NCI-H69 (cell line): ENCODE data around the gene HBG1.
"Not testable (repeated sequence)": the region's sequence is repeated elsewhere in the genome, so short reads cannot be mapped to it uniquely, and the experiment has no call there.

Experiments
- DNase-seq: peaks from one replicate; lab custom pipeline; 2025; lab: John Stamatoyannopoulos, UW

The HBG1 gene

DNA sequence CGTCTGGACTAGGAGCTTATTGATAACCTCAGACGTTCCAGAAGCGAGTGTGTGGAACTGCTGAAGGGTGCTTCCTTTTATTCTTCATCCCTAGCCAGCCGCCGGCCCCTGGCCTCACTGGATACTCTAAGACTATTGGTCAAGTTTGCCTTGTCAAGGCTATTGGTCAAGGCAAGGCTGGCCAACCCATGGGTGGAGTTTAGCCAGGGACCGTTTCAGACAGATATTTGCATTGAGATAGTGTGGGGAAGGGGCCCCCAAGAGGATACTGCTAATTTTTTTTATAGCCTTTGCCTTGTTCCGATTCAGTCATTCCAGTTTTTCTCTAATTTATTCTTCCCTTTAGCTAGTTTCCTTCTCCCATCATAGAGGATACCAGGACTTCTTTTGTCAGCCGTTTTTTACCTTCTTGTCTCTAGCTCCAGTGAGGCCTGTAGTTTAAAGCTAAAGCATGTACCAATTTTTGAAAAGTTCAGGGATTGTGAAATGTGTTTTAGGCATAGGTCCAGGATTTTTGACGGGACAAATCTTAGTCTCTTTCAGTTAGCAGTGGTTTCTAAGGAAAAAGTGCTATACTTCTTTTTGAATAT is at the start of gene HBG1:
Gene HBG1 (minus strand): TSS at position 51 of the 590 bp plus-strand sequence. CDS start 53 bp downstream, outside the sequence.
- not testable (repeated sequence) for DNase-seq

DNA sequence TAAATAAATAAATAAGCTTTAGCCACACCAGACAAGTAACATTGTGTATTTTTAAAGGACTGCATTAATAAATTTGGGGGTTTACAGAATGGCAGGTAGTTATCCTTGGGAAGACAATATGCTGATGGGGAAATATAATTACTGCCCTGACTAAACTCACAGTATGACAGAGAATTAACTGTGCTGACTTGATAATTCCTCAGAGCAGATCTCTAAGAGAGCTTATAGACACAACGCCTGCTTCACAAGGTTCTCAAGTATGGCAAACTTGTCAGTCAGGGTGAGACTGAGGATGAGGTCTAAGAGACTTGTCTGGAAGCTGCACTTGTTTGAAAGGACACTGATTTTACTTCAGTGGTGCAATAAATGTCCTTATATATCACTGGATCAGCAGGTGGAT is 48.8 kb upstream of the HBG1 start:
- DNase-seq: no peak

DNA sequence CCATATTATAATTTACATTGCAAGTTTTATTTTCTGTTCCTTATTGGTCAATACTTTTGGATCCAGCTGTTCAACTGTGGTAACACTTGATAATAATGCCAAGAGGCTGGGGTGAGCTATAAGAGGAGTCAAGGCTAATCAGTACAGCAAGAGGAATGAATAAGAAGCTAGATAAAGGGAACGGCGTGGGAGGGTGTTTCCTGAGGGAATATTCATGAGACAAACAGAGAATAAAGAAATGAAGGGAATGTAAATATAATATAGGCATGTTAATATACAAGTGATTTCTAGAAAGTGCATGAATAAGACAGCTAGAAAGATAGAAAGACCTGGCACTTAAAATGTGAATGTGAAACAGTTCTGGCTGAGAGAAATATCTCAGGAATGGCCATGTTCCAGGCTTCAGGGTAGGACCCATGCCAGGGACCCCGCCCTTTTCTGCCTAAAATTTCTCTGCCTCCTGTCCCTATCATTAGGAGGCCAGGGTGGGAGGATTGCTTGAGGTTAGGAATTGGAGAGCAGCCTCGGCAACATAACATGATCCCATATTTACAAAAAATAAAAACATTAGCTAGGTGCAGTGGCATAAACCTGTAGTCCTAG is 48.2 kb upstream of the HBG1 start:
- no peak for DNase-seq

DNA sequence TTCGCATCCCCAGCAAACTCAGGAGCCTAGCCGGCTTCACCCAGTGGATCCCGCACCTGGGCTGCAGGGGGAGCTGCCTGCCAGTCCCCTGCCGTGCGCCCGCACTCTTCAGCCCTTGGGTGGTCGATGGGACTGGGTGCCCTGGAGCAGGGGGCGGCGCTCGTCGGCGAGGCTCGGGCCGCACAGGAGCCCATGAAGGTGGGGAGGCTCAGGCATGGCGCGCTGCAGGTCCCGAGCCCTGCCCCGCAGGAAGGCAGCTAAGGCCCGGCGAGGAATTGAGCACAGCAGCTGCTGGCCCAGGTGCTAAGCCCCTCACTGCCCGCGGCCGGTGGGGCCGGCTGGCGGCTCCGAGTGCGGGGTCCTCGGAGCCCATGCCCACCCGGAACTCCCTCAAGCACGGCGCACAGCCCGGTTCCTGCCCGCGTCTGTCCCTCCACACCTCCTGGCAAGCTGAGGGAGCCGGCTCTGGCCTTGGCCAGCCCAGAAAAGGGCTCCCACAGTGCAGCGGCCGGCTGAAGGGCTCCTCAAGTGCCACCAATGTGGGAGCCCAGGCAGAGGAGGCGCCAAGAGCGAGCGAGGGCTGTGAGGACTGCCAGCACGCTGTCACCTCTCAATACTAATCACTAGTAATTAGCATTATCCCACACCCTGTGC is 44.8 kb upstream of the HBG1 start:
- DNase-seq: not testable (repeated sequence)

DNA sequence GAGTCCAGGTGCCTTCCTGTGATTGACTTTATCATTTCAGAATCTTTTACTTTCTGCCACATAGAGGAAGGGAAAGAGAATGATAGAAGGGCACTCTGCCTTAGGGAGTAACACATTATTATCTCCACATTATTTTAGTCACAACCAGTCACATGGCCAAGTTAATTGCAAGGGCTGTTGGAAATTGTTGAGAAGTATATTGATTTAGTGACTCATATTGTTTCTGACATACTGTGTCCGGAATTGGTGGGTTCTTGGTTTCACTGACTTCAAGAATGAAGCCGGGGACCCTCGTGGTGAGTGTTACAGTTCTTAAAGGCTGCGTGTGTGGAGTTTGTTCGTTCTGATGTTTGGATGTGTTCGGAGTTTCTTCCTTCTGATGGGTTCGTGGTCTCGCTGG is 43.4 kb upstream of the HBG1 start:
- DNase-seq: peak; percentile 14

DNA sequence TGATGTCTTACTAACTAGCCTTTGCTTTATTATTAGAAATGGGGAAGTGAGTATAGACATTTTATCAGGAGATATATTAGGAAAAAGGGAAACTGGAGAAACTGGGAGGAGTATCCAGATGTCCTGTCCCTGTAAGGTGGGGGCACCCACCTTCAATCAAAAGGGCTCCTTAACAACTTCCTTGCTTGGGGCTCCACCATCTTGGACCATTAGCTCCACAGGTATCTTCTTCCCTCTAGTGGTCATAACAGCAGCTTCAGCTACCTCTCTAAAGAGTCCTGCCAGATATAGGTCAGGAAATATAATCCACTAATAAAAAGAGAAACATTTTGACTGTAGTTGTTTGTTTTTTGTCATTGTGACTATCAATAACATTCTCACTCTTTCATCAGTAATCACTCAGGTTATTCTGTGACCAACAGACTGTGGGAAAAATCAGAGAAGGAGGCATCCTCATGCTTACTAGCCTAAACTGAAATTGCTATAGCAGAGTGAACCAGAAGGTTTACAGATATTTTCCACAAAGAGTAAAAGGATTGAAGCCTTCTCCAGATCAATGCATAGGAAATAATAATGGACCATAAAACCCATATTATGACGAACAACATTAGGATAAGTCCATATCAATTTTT is 41.7 kb upstream of the HBG1 start:
- DNase-seq: peak; percentile 37

DNA sequence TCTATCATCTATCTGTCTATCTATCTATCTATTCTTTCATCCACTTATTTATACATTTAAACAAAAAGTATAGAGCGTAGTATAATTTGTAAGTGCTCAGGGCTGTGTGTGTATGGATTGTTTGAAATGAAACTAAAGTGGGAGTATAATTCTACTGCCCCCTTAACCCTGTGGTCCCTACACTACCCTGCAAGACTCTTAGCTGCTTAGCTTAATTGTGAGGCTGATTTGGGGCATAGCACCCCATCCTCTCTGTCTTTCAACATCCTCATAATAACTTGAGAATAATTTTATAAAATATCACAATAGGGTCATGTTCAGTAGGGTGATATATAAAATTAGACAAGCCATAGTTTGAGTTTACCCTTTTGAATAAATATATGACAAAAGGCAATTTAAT is 40.4 kb upstream of the HBG1 start:
- no peak for DNase-seq

DNA sequence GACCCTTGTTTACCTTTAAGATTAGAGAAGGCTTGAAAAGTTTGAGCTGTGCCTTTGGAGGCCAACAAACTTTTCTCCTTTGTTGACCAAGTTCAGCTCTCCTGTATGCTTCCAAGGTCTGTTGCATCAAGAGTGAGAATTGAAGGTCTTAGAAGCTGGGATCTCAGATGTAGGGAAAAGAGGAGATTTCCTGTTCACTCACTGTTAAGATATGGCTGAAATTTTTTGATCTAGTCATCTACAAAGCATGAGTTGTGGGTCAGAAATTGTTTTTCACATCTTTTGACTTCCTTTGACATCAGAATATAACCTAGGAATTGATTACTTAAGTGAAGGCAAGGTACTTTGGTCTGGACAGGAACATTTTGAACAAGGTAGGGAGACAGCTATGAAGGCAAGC is 40.0 kb upstream of the HBG1 start:
- no peak for DNase-seq

DNA sequence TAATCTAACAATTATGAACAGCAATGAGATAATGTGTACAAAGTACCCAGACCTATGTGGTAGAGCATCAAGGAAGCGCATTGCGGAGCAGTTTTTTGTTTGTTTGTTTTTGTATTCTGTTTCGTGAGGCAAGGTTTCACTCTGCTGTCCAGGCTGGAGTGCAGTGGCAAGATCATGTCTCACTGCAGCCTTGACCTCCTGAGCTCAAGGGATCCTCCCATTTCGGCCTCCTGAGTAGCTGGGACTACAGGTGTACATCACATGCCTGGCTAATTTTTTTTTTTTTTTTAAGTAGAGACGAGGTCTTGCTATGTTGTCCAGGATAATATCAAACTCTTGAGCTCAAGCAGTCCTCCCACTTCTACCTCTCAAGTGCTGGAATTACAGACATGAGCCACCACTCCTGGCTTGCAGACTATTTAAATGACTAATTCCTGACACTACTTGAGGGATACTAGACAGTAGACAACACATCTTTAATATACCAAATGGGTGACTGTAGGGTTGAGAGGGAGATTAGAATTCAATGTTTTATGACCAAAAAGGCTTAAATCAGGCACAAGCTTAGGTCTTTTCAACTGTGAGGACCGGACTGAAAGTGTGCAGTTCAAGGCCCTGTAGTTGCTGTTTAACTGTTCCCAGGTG is 39.4 kb upstream of the HBG1 start:
- no peak for DNase-seq

DNA sequence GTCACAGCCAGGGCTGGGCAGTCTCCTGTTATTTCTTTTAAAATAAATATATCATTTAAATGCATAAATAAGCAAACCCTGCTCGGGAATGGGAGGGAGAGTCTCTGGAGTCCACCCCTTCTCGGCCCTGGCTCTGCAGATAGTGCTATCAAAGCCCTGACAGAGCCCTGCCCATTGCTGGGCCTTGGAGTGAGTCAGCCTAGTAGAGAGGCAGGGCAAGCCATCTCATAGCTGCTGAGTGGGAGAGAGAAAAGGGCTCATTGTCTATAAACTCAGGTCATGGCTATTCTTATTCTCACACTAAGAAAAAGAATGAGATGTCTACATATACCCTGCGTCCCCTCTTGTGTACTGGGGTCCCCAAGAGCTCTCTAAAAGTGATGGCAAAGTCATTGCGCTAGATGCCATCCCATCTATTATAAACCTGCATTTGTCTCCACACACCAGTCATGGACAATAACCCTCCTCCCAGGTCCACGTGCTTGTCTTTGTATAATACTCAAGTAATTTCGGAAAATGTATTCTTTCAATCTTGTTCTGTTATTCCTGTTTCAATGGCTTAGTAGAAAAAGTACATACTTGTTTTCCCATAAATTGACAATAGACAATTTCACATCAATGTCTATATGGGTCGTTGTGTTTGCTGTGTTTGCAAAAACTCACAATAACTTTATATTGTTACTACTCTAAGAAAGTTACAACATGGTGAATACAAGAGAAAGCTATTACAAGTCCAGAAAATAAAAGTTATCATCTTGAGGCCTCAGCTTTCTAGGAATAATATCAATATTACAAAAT is 38.6 kb upstream of the HBG1 start:
- no peak for DNase-seq

DNA sequence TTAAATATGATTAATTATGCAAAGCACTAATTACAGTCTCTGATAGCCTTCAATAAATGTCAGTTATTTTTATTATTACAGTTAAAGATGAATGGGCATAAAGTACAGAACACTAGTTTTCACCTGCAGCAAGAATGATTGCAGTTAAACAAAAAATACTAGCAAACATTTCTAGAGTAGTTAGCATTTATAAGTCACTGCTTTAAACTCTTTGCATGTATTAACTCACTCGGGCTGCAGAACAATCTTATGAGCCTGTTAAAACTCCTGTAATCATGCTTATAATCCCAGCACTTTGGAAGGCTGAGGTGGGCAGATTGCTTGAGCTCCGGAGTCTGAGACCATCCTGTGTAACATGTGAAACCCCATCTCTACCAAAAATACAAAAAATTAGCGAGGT is 37.2 kb upstream of the HBG1 start:
- DNase-seq: no peak

DNA sequence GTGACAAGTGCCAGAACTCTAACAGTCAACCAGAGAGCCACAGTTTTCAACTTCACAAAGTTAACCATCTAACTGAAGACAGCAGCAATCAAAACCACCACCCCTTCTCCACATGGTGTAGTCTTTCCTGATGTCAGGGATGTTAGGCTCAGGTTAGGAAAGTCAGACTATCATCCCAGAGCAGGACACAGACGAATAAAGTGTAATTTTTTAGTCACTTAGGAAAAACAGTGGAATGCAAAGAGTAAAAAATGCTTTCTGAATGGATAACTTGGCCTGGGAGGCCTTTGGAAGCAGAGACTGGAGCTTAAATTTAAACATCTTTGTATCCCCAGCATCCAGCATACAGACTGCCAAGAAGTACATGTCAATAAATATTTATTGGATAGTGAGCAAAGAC is 36.7 kb upstream of the HBG1 start:
- DNase-seq: no peak

DNA sequence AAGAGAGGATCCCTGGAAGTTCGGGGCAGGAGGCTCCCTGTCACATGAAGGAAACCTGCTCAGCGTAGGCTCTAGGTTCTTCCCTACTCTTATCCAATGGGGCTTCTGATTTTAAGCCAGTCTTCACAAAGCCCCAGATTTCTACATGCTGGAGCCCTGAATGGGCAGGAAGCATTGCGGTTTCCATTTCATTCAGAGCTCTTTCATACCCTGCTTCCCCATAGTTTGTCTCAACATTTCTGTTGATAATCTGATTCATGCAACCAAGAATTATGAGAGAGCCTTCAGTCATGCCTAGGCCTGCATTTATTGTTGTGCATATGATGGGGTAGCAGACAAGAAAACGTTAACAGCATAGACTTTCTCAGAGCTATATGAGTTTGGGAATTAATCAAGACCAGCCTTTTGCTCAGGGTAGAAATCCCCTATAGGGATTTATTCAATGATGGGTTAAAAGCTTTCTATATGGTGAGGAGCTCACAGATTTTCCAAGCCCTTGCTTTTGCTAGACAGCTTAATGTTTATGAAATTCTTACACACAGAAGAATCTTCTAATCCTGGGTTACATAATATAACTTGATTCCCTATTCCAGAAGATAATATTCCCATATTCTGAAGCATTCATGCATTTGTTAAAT is 36.2 kb upstream of the HBG1 start:
- no peak for DNase-seq

DNA sequence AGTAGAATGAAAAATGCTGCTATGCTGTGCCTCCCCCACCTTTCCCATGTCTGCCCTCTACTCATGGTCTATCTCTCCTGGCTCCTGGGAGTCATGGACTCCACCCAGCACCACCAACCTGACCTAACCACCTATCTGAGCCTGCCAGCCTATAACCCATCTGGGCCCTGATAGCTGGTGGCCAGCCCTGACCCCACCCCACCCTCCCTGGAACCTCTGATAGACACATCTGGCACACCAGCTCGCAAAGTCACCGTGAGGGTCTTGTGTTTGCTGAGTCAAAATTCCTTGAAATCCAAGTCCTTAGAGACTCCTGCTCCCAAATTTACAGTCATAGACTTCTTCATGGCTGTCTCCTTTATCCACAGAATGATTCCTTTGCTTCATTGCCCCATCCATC is 35.0 kb upstream of the HBG1 start:
- DNase-seq: no peak

DNA sequence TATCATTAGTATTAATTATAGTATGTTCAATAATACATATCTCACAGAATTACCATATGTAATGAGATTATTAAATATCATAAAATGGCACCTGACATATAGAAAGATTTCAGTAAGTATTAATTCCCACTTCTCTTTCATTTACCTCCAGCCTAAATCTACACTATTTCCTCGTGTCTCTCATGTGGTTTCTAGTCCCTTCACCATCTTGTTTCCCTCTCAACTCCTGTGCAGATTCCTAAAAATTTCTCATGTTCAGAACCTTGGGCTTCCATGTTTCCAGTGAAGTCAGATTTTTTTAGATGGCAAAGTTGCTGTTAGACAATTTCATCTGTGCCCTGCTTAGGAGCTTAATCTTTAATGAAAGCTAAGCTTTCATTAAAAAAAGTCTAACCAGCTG is 34.2 kb upstream of the HBG1 start:
- no peak for DNase-seq

DNA sequence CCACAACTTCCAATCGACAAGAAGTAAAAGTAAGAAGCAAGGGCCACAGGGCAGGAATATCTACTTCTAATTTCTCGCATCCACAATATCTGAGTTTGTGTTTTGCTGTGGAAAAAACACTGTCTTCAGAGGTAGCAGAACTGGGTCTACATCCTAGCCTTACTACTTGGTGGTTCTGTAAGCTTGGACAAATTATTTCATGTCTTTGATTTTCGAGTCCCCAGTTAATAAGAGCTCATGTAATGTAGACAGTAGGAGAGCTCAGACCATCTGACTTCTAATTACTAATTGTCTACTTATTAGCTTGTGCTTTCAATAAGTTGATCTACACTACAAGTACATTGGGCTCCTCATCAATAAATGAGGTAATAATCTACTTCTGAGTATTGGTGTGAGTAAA is 33.4 kb upstream of the HBG1 start:
- DNase-seq: no peak

DNA sequence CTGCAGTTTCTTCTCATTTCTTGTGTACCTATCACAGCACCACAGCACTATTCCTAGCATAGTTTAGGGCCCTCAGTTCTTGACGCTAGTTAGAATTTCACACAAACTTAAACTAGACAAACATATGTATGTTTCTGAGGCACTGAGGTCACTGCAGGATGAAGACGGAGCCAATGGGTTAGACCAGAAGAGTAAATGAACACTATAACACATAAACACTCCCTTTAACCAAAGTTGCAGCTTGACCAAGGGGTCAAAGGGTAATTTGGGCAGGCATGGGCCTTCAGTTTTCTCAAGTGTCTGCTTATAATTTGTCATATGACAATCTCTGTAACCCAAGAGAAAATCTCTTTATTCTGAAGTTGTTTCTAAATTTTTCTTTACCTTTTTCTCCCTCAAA is 33.0 kb upstream of the HBG1 start:
- DNase-seq: no peak

DNA sequence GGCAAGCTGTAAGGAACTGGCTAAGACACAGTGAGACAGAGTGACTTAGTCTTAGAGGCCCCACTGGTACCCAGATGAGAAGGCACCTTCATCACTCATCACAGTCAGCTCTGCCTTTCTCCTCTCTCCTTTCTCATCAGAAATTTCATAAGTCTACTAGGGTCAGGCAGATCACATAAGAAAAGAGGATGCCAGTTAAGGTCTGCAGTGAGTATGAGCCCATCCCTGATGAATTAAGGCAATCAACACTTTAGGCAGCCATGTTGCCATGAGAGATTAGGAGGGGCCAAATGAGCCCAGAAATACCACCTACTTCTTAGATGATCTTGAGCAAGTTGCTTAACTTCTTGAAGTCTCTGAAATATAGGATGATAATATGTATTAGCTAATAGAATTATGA is 31.9 kb upstream of the HBG1 start:
- DNase-seq: no peak

DNA sequence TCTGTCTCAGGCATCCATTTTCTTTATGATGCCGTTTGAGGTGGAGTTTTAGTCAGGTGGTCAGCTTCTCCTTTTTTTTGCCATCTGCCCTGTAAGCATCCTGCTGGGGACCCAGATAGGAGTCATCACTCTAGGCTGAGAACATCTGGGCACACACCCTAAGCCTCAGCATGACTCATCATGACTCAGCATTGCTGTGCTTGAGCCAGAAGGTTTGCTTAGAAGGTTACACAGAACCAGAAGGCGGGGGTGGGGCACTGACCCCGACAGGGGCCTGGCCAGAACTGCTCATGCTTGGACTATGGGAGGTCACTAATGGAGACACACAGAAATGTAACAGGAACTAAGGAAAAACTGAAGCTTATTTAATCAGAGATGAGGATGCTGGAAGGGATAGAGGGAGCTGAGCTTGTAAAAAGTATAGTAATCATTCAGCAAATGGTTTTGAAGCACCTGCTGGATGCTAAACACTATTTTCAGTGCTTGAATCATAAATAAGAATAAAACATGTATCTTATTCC is 31.0 kb upstream of the HBG1 start:
- peak; percentile 81 for DNase-seq

DNA sequence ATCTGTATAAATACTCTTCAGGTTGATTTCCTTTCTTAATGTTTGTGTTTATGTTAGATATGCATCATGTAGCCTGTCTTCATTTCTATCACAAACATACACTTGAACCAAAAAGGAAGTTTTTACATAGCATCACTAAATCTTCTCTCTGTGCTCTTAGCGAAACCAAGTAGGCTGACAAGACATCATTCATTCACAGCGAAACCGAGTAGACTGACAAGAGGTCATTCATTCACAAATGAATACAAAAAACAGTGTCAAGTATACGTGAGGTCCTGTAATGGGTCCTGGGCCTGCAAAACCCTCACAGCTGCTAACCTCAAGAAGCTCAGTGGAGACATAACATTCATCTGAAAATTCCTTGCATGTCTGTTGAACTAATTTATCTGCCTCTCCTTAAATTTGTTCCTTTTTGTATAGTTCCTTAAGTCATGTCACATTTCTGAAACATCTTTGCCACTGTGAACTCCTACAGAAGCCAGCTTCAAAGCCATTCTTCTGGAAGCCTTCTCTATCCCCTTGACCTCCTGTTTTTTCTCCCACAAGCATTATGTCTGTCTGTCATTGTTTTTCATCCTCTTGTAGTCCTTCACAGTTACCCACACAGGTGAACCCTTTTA is 29.9 kb upstream of the HBG1 start:
- DNase-seq: no peak
